ENCODE results near the gene NUDT5. TPM values are rescaled to one million over a fixed set of nuclear protein-coding genes. Genes with fewer than 3 reads are reported as not detected.

Gene NUDT5
- polyA plus RNA-seq, 3 donors: 28.3 to 51.1 (median 43.7) TPM

GRCh38 chr10:12191715-12192114, 4.0 kb downstream of the NUDT5 start:
- no peak overlapping the region for H2AFZ ChIP-seq (ENCODE audit: insufficient read depth, low read depth, low read length, poor library complexity, severe bottlenecking)
- H3K79me2 ChIP-seq (ENCODE audit: insufficient read depth, low read length): peaks cover 82% of the 10 kb centered on the region
- peaks cover 42% of the 10 kb centered on the region for H4K20me1 ChIP-seq (ENCODE audit: insufficient read depth, low read length)
- H3K4me3 ChIP-seq (replicated peaks in 1 of 3; ENCODE audit: low read depth in 2 of 3, low read length in 3 of 3): no peak overlapping the region
- no peak overlapping the region for H3K9ac ChIP-seq (ENCODE audit: insufficient read depth, low read length, poor library complexity, severe bottlenecking)
- no peak overlapping the region for H3K4me3 Mint-ChIP-seq
- intact Hi-C loops (cut with micrococcal nuclease): loop anchor here in 1 of 2 donors (10.0 kb wide), 1 partner anchor 147 kb away; the partner anchor contains the start of gene UPF2
- H3K9me3 ChIP-seq (replicated peaks in 1 of 2; ENCODE audit: control insufficient read depth in 1 of 2, insufficient read depth in 1 of 2, low read length in 2 of 2): no peaks in the 10 kb centered on the region
- no CpG with 5 or more reads among the region's 3 CpGs for WGBS (ENCODE audit: insufficient coverage)
- no peak overlapping the region for H3K27ac ChIP-seq (ENCODE audit: low read depth in 1 of 2, low read length in 2 of 2)
- no peak overlapping the region for H3K4me2 ChIP-seq (replicated peaks; ENCODE audit: extremely low read depth, low read length, poor library complexity, severe bottlenecking)
- H3K36me3 ChIP-seq (replicated peaks in 1 of 2; ENCODE audit: control insufficient read depth in 1 of 2, insufficient read depth in 2 of 2, low read length in 2 of 2): peaks cover 0 to 3% of the 10 kb centered on the region in 2 donors
- H3K4me1 Mint-ChIP-seq: peaks cover 56% of the 10 kb centered on the region
- H3K9me3 Mint-ChIP-seq: peaks cover 0 to 6% (median 3%) of the 10 kb centered on the region in 7 donors
- H3K27ac Mint-ChIP-seq: peak overlapping the region in 3 of 7 donors; percentile 1 to 66 (median 9)
- H3K27me3 ChIP-seq (ENCODE audit: control insufficient read depth in 2 of 2, insufficient read depth in 2 of 2, low read length in 2 of 2): no peaks in the 10 kb centered on the region
- H3K36me3 Mint-ChIP-seq: peaks cover 25 to 28% of the 10 kb centered on the region in 2 donors
- DNase-seq: no peak
- H3K4me1 ChIP-seq (ENCODE audit: control insufficient read depth in 1 of 2, insufficient read depth in 2 of 2, low read length in 2 of 2): peaks cover 25 to 36% of the 10 kb centered on the region in 2 donors
- no peaks in the 10 kb centered on the region for H3K27me3 Mint-ChIP-seq (ENCODE audit: low read depth in 3 of 3)
- TF ChIP-seq CTCF (IDR thresholded peaks at IDR 0.05): no peak

GRCh38 chr10:12189426-12189825, 6.3 kb downstream of the NUDT5 start:
- H3K27me3 ChIP-seq (ENCODE audit: control insufficient read depth in 2 of 2, insufficient read depth in 2 of 2, low read length in 2 of 2): no peaks in the 10 kb centered on the region
- H3K4me2 ChIP-seq (replicated peaks; ENCODE audit: extremely low read depth, low read length, poor library complexity, severe bottlenecking): no peak overlapping the region
- no peak for DNase-seq
- H3K9ac ChIP-seq (ENCODE audit: insufficient read depth, low read length, poor library complexity, severe bottlenecking): no peak overlapping the region
- Mint-ChIP-seq H3K4me1 (peaks cover 43% of the 10 kb centered on the region), H3K36me3 (peaks cover 45 to 46% of the 10 kb centered on the region in 2 donors), H3K27ac (no peak overlapping the region), H3K4me3 (no peak overlapping the region), H3K27me3 (ENCODE audit: low read depth in 3 of 3) (no peaks in the 10 kb centered on the region), H3K9me3 (peaks cover 0 to 6% (median 3%) of the 10 kb centered on the region in 7 donors)
- H4K20me1 ChIP-seq (ENCODE audit: insufficient read depth, low read length): peaks cover 42% of the 10 kb centered on the region
- 94% methylated on average over 5 of the region's 10 CpGs for WGBS (ENCODE audit: insufficient coverage)
- intact Hi-C loops (cut with micrococcal nuclease): no loop called here
- no peaks in the 10 kb centered on the region for H3K9me3 ChIP-seq (replicated peaks in 1 of 2; ENCODE audit: control insufficient read depth in 1 of 2, insufficient read depth in 1 of 2, low read length in 2 of 2)
- peaks cover 13 to 20% of the 10 kb centered on the region in 2 donors for H3K4me1 ChIP-seq (ENCODE audit: control insufficient read depth in 1 of 2, insufficient read depth in 2 of 2, low read length in 2 of 2)
- no peak for TF ChIP-seq CTCF (IDR thresholded peaks at IDR 0.05)
- no peak overlapping the region for H3K4me3 ChIP-seq (replicated peaks in 1 of 3; ENCODE audit: low read depth in 2 of 3, low read length in 3 of 3)
- H3K79me2 ChIP-seq (ENCODE audit: insufficient read depth, low read length): peaks cover 65% of the 10 kb centered on the region
- no peak overlapping the region for H3K27ac ChIP-seq (ENCODE audit: low read depth in 1 of 2, low read length in 2 of 2)
- H2AFZ ChIP-seq (ENCODE audit: insufficient read depth, low read depth, low read length, poor library complexity, severe bottlenecking): no peak overlapping the region
- peaks cover 11 to 23% of the 10 kb centered on the region in 2 donors for H3K36me3 ChIP-seq (replicated peaks in 1 of 2; ENCODE audit: control insufficient read depth in 1 of 2, insufficient read depth in 2 of 2, low read length in 2 of 2)

Data from CD14-positive monocyte (primary cell).